ENCODE results near the gene PPP2CA.

PPP2CA gene

GRCh38 chr5:134206627-134207160 is 19.2 kb downstream of the PPP2CA start:
- TF ChIP-seq JUND (IDR thresholded peaks at IDR 0.05; ENCODE audit: low read depth), result no peak
- in situ Hi-C loops (cut with HindIII; ENCODE audit: low pct_unique_long_range_greater_than_20kb, low sequenced_read_pairs), result no loop called here
- DNase-seq (ENCODE audit: low read depth in 1 of 2, low spot score in 1 of 2), result no peak

DNA sequence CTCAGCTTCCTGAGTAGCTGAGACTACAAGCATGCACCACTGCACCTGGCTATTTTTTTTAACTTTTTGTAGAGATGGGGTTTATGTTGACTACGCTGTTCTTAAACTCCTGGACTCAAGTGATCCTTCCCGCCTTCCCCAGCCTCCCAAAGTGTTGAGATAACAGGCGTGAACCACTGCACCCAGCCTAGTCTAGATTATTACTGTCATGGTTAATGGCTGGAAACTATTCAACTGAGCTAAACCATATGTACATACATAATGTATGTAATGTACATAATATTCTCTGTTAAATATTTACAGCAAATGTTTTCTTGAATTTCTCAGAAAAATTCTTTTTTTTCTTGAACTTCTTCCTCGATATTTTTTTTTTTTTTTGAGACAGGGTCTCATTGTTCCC is 21.3 kb downstream of the PPP2CA start:
- TF ChIP-seq JUND (IDR thresholded peaks at IDR 0.05; ENCODE audit: low read depth), result no peak

DNA sequence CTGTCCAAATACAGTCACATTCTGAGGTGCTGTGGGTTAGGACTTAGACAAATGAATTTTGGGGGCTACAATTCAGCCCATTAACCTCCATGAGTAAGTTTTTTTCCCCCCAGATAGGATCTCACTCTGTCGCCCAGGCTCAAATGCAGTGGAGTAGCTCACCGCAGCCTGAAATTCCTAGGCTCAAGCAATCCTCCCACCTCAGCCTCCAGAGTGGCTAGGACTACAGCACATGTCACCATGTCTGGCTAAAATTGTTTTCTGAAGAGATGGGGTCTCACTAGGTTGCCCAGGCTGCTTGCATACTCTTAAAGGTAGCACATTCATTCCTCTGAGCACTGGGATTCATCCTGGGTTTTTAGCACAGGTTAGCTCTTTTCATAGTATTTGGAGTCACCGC is 22.2 kb downstream of the PPP2CA start:
- TF ChIP-seq JUND (IDR thresholded peaks at IDR 0.05; ENCODE audit: low read depth), result no peak
- DNase-seq (ENCODE audit: low read depth in 1 of 2, low spot score in 1 of 2), result no peak
- in situ Hi-C loops (cut with HindIII; ENCODE audit: low pct_unique_long_range_greater_than_20kb, low sequenced_read_pairs), result no loop called here

More for the DNA sequence above, 21.3 kb downstream of the PPP2CA start:
- no peak for DNase-seq (ENCODE audit: low read depth in 1 of 2, low spot score in 1 of 2)
- in situ Hi-C loops (cut with HindIII; ENCODE audit: low pct_unique_long_range_greater_than_20kb, low sequenced_read_pairs), result no loop called here

DNA sequence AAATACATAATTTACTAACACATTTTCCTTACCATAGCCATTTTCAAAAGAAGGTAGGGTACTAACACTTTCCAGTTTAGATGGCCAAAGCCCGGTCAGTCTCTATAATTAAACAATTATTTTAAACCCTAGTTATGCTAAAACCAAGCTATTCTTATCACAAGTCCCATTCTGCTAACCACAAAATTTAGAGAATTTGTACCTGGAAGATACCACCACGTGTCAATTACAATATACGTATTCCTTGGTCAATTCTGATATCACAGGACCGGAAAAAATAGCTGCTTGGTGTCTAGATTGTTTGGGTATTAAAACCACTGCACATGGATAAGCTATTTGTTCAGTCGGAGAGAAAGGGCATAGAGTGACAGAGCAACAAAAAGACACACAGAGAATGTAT is 30.2 kb downstream of the PPP2CA start:
- no peak for TF ChIP-seq JUND (IDR thresholded peaks at IDR 0.05; ENCODE audit: low read depth)
- in situ Hi-C loops (cut with HindIII; ENCODE audit: low pct_unique_long_range_greater_than_20kb, low sequenced_read_pairs), result no loop called here
- no peak for DNase-seq (ENCODE audit: low read depth in 1 of 2, low spot score in 1 of 2)

- in situ Hi-C loops (cut with HindIII; ENCODE audit: low pct_unique_long_range_greater_than_20kb, low sequenced_read_pairs), result no loop called here
- DNase-seq (ENCODE audit: low read depth in 1 of 2, low spot score in 1 of 2), result no peak
- no peak for TF ChIP-seq JUND (IDR thresholded peaks at IDR 0.05; ENCODE audit: low read depth)
Observed at GRCh38 chr5:134189031-134189430, 36.8 kb downstream of the PPP2CA start.

DNA sequence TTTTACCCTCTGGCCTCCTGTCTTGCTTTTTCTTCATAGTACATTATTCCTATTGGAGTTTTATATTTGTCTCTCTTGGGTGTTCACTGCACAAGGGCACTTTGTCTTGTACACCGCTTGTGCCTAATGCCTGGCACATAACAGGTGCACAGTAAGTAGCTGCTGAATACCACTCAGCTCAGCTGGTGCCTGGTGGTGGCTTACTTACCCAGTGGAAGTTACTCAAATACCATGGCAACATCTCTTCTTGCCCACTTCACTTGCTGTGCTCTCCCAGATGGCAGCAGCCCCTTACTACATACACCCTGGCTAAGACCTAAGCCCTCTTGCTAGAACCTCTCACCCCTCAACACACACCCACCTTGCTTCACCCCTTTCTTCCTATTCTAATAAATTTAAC is 37.8 kb downstream of the PPP2CA start:
- no peak for TF ChIP-seq JUND (IDR thresholded peaks at IDR 0.05; ENCODE audit: low read depth)
- no peak for DNase-seq (ENCODE audit: low read depth in 1 of 2, low spot score in 1 of 2)
- in situ Hi-C loops (cut with HindIII; ENCODE audit: low pct_unique_long_range_greater_than_20kb, low sequenced_read_pairs), result no loop called here

DNA sequence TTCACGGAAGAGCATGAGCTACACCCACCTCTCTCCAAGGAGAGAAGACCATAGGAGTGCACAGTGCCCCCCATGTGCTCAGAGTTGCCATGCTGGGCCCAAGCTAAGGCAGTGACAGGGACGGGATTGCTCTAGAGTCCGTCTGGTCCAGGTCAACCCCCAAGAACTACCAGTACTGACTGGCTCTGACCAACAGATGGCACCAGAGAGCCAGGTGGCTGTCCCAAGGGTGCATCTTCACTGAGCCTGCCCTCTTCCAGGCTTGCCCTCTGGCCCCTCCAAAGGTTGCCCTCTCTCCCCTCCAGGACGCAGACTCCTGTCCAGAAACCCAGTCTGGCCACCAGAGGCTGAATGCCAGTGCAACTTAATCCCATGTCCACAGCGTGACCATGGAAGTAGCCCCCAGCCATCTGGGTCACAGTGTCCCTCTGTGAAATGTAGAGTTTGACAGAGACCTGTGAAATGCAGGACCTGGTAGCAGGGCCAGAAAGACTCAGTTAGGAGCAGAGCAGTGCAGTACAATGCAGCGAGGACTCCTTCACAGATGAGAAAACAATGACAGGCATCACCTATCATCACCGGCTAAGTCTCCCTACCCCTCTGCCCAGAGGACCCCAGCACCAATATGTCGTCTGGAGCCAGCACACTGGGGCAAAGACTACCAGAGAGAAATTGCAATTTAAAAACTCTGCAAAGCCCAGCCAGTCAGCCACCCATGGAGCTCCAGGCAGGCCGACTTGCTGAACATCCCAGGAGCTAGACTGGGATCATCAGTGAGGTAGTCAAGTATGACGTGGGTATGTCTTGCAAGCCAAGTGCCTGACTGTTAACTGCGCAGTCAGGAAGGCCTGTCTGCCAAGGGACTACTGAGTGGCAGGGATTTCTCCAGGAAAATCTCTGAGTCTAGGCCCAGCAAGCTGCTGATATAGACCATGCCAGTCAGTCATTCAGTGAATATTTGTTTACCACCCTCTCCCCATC is 41.4 kb downstream of the PPP2CA start:
- TF ChIP-seq JUND (IDR thresholded peaks at IDR 0.05; ENCODE audit: low read depth), result no peak
- in situ Hi-C loops (cut with HindIII; ENCODE audit: low pct_unique_long_range_greater_than_20kb, low sequenced_read_pairs), result no loop called here
- DNase-seq (ENCODE audit: low read depth in 1 of 2, low spot score in 1 of 2), result peak; percentile 73 to 82

DNA sequence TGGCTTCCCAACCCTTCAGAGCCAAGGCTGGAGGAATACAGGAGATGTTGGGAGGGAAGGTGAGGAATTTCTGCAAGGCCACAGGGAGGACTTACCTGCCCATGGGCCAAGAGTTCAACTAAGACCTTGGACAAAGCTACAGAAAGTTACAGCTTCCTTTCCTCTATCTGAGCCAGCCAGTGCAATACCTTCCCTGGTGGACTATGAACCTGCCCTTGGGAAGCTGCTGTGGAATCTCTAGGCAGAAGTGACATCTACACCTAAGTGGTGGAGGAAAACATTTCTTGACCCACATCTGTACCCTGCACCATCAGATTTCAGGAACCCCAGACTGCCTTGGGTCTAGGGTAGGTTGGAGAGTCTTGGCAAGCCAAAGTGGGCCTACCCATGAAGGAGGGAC is 42.4 kb downstream of the PPP2CA start:
- no peak for TF ChIP-seq JUND (IDR thresholded peaks at IDR 0.05; ENCODE audit: low read depth)
- in situ Hi-C loops (cut with HindIII; ENCODE audit: low pct_unique_long_range_greater_than_20kb, low sequenced_read_pairs), result no loop called here
- no peak for DNase-seq (ENCODE audit: low read depth in 1 of 2, low spot score in 1 of 2)

- TF ChIP-seq JUND (IDR thresholded peaks at IDR 0.05; ENCODE audit: low read depth), result no peak
- no peak for DNase-seq (ENCODE audit: low read depth in 1 of 2, low spot score in 1 of 2)
- in situ Hi-C loops (cut with HindIII; ENCODE audit: low pct_unique_long_range_greater_than_20kb, low sequenced_read_pairs), result no loop called here
Observed at GRCh38 chr5:134178096-134178419, 47.8 kb downstream of the PPP2CA start.

DNA sequence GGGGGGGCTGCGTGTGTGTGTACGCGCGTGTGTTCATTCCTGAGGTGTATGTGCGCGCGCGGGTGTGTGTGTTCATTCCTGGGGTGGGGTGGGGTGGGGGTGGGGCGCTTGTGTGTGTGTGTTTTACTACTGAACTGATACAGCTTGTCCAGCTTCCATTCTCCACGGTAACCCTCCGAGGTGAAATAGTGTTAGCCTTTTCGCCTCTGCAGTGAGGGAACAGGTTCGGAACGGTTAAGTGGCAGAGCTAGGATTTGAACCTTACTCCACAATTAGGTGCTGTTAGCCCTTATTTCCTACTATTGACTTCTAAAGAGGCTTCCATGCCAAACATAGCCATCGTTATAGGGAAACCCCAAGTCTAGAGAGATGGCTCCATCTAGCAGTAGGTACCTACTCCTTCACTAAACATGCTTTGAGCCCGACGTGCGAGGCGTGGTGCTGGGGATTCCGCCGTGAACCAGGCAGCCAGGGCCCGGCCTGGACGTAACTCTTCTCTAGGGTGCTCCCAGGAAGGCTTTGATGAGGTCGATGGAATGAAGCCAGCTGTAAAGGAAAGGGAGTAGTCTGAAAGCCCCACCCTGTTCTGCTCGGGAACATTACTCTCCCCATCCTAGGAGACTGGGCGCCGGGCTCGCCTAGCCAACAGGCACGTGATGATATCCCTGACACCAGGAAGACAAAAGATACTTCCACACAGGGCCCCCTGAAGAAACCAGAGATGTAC is 48.3 kb downstream of the PPP2CA start:
- in situ Hi-C loops (cut with HindIII; ENCODE audit: low pct_unique_long_range_greater_than_20kb, low sequenced_read_pairs), result no loop called here
- DNase-seq (ENCODE audit: low read depth in 1 of 2, low spot score in 1 of 2), result peak in 1 of 2 experiments; percentile 36
- TF ChIP-seq JUND (IDR thresholded peaks at IDR 0.05; ENCODE audit: low read depth), result no peak

GRCh38 chr5:134176511-134177368 is 49.1 kb downstream of the PPP2CA start, which contains the start of gene SKP1:
TSS of gene SKP1 (minus strand) at chr5:134176950. CDS start at chr5:134174022, 2,928 bp downstream.
- in situ Hi-C loops (cut with HindIII; ENCODE audit: low pct_unique_long_range_greater_than_20kb, low sequenced_read_pairs), result no loop called here
- DNase-seq (ENCODE audit: low read depth in 1 of 2, low spot score in 1 of 2), result peak; percentile 58 to 89
- TF ChIP-seq JUND (IDR thresholded peaks at IDR 0.05; ENCODE audit: low read depth), result no peak

DNA sequence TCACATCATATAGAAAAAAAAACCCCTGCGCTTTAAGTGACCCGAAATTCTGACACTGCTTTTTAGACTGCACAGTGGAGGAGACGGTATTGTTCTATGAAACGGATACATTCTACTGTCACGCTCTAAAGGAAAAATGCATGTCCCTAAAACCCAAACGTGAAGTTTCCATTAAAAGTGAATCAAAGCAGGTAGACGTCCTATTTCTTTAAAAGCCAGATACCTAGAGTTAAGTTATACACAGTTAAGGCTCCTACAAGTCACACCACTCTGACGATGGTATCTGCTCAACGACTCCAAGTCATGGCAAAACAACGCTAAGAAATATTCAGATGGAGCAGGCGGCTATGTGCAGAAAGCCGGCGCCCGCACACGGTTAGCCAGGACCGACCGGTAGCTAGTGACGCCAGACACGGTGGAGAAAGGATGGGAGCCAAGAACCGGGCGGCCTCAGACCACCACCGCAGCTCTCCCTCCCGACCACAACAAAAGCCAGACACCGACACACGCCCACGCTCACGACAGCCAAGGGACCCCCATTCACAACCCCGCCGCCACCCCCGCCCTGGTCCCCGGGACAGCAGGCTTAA is 49.9 kb downstream of the PPP2CA start:
- peak; percentile 7 to 26 for DNase-seq (ENCODE audit: low read depth in 1 of 2, low spot score in 1 of 2)
- TF ChIP-seq JUND (IDR thresholded peaks at IDR 0.05; ENCODE audit: low read depth), result no peak
- in situ Hi-C loops (cut with HindIII; ENCODE audit: low pct_unique_long_range_greater_than_20kb, low sequenced_read_pairs), result no loop called here
